H1 (cell line): ENCODE results near the gene AREG. TPM values are rescaled to one million over a fixed set of nuclear protein-coding genes. Genes with fewer than 3 reads are reported as not detected.

Experiments
- CTCF ChIA-PET: fragments of 300-600 bp; sonication (Branson Sonifier 250); formaldehyde crosslinking; loops from one replicate; lab custom pipeline; 2021; ENCODE audit not compliant: partially characterized antibody; lab: Charles Lee
- POLR2A ChIA-PET: fragments of 300-600 bp; sonication (Branson Sonifier 250); formaldehyde crosslinking; loops from one replicate; lab custom pipeline; 2021; ENCODE audit warnings: inconsistent platforms; ENCODE audit not compliant: partially characterized antibody; lab: Charles Lee
- DNase-seq, 2 experiments: peaks; one replicate each; pipeline versions ENCODE4 v3.0.0 to v3.0.0-alpha.2; 2010 to 2022; ENCODE audit warnings: low spot score in 2 of 2, low read depth in 1 of 2, mixed read lengths in 1 of 2
- FAIRE-seq: peaks from 2 replicates; lab custom pipeline; 2011; peaks lifted over from hg19 to GRCh38; lab: Jason Lieb, UNC
- H2AFZ ChIP-seq: 2 replicates; pipeline ENCODE4 v1.8.1; 2012; ENCODE audit warnings: low read length, inconsistent platforms
- H2AK5ac ChIP-seq: 2 replicates; pipeline ENCODE4 v1.6.1; 2013; ENCODE audit warnings: low read depth, low read length
- H2BK120ac ChIP-seq: replicated peaks from 2 replicates; pipeline ENCODE3; 2013; ENCODE audit warnings: low read depth, low read length, inconsistent platforms
- H2BK12ac ChIP-seq: 2 replicates; pipeline ENCODE4 v1.6.1; 2013; ENCODE audit warnings: low read depth, low read length
- H2BK15ac ChIP-seq: 2 replicates; pipeline ENCODE4 v1.6.1; 2013; ENCODE audit warnings: low read length
- H2BK20ac ChIP-seq: 2 replicates; pipeline ENCODE4 v1.6.1; 2013; ENCODE audit warnings: low read length
- H2BK5ac ChIP-seq: 2 replicates; pipeline ENCODE4 v1.6.1; 2013; ENCODE audit warnings: low read depth, low read length
- H3K14ac ChIP-seq: 2 replicates; pipeline ENCODE4 v1.6.1; 2013; ENCODE audit warnings: inconsistent platforms; ENCODE audit not compliant: insufficient read length
- H3K18ac ChIP-seq: 2 replicates; pipeline ENCODE4 v1.6.1; 2013; ENCODE audit warnings: low read length; ENCODE audit errors: extremely low read depth
- H3K23ac ChIP-seq: 2 replicates; pipeline ENCODE4 v1.6.1; 2013; ENCODE audit warnings: inconsistent platforms; ENCODE audit not compliant: insufficient read length
- H3K23me2 ChIP-seq: 2 replicates; pipeline ENCODE4 v1.6.1; 2013; ENCODE audit warnings: low read depth, low read length
- H3K27ac ChIP-seq: 2 replicates; pipeline ENCODE4 v1.6.1; 2011; ENCODE audit warnings: low read depth, low read length, inconsistent platforms
- H3K27me3 ChIP-seq, 4 experiments: replicated peaks in 1 of 4; 1 replicate in 1 of 4; 2 replicates in 3 of 4; pipeline versions ENCODE4 v1.6.1 to v1.8.1; 2011 to 2013; ENCODE audit warnings: low read length in 3 of 4, mild to moderate bottlenecking in 3 of 4, inconsistent platforms in 2 of 4, mixed read lengths in 2 of 4, moderate library complexity in 1 of 4; ENCODE audit not compliant: control insufficient read depth in 3 of 4, insufficient read depth in 3 of 4; ENCODE audit errors: extremely low read depth in 1 of 4
- H3K36me3 ChIP-seq, 4 experiments: 2 replicates each; pipeline versions ENCODE4 v1.6.1 to v1.8.1; 2011 to 2013; ENCODE audit warnings: mild to moderate bottlenecking in 4 of 4, low read length in 3 of 4, moderate library complexity in 2 of 4, control low read depth in 1 of 4, inconsistent platforms in 1 of 4; ENCODE audit not compliant: insufficient read depth in 4 of 4, control insufficient read depth in 2 of 4
- H3K4ac ChIP-seq: replicated peaks from 2 replicates; pipeline ENCODE3; 2013; ENCODE audit warnings: low read length, low read depth, mixed read lengths, inconsistent platforms; ENCODE audit not compliant: insufficient read length
- H3K4me1 ChIP-seq, 4 experiments: replicated peaks in 1 of 4; 1 replicate in 1 of 4; 2 replicates in 3 of 4; pipeline versions ENCODE4 v1.6.1 to v1.8.1; 2011 to 2013; ENCODE audit warnings: low read length in 3 of 4, inconsistent platforms in 2 of 4, mixed read lengths in 1 of 4; ENCODE audit not compliant: insufficient read depth in 4 of 4, control insufficient read depth in 3 of 4
- H3K4me2 ChIP-seq, 2 experiments: 2 replicates each; pipeline versions ENCODE4 v1.6.1 to v1.8.1; 2011 to 2013; ENCODE audit warnings: low read depth in 2 of 2, low read length in 2 of 2, control low read depth in 1 of 2, inconsistent platforms in 1 of 2, mild to moderate bottlenecking in 1 of 2; ENCODE audit not compliant: insufficient read depth in 1 of 2
- H3K4me3 ChIP-seq, 4 experiments: fragments of 200-600, 300-600 bp in 1 of 4; sonication (generic), shearing (Covaris generic), sonication (Bioruptor Twin) in 1 of 4; 2 replicates each; pipeline versions ENCODE4 v1.5.1 to v1.8.1; 2011 to 2016; ENCODE audit warnings: low read length in 4 of 4, low read depth in 3 of 4, control low read depth in 2 of 4, inconsistent platforms in 2 of 4, mild to moderate bottlenecking in 2 of 4, mixed read lengths in 1 of 4, moderate library complexity in 1 of 4; ENCODE audit not compliant: insufficient read depth in 2 of 4; ENCODE audit errors: extremely low read depth in 1 of 4
- H3K56ac ChIP-seq: replicated peaks from 2 replicates; pipeline ENCODE3; 2013; ENCODE audit warnings: low read depth, mild to moderate bottlenecking, mixed read lengths, low read length, inconsistent platforms; ENCODE audit not compliant: insufficient read length
- H3K79me1 ChIP-seq: 2 replicates; pipeline ENCODE4 v1.6.1; 2013; ENCODE audit warnings: low read depth, low read length, control low read depth
- H3K79me2 ChIP-seq, 2 experiments: 2 replicates each; pipeline versions ENCODE4 v1.6.1 to v1.8.1; 2012 to 2013; ENCODE audit warnings: low read length in 2 of 2, mild to moderate bottlenecking in 2 of 2, inconsistent platforms in 1 of 2; ENCODE audit not compliant: insufficient read depth in 2 of 2, control insufficient read depth in 1 of 2
- H3K9ac ChIP-seq, 4 experiments: replicated peaks in 1 of 4; 1 replicate in 1 of 4; 2 replicates in 3 of 4; pipeline versions ENCODE4 v1.6.1 to v1.8.1; 2011 to 2013; ENCODE audit warnings: low read depth in 3 of 4, low read length in 3 of 4, control low read depth in 2 of 4, mild to moderate bottlenecking in 2 of 4, moderate library complexity in 2 of 4, inconsistent platforms in 1 of 4; ENCODE audit errors: extremely low read depth in 1 of 4
- H3K9me3 ChIP-seq, 2 experiments: 2 replicates each; pipeline versions ENCODE4 v1.6.1 to v1.8.1; 2012 to 2013; ENCODE audit warnings: mild to moderate bottlenecking in 2 of 2, moderate library complexity in 2 of 2, control low read depth in 1 of 2, inconsistent platforms in 1 of 2, low read depth in 1 of 2, low read length in 1 of 2, mixed read lengths in 1 of 2; ENCODE audit not compliant: insufficient read depth in 2 of 2
- H4K20me1 ChIP-seq, 2 experiments: replicated peaks in 1 of 2; 2 replicates each; pipeline versions ENCODE3 to v1.8.1; 2011 to 2013; ENCODE audit warnings: inconsistent platforms in 2 of 2, low read length in 2 of 2, mild to moderate bottlenecking in 1 of 2; ENCODE audit not compliant: insufficient read depth in 2 of 2, control insufficient read depth in 1 of 2
- H4K5ac ChIP-seq: 2 replicates; pipeline ENCODE4 v1.6.1; 2013; ENCODE audit warnings: low read length, low read depth, mixed read lengths, inconsistent platforms; ENCODE audit not compliant: insufficient read length
- H4K8ac ChIP-seq: 2 replicates; pipeline ENCODE4 v1.8.0; 2013; ENCODE audit warnings: mild to moderate bottlenecking, moderate library complexity, low read length, inconsistent platforms; ENCODE audit not compliant: insufficient read depth; ENCODE audit errors: extremely low read depth
- H4K91ac ChIP-seq: replicated peaks from 2 replicates; pipeline ENCODE3; 2013; ENCODE audit warnings: low read length, mixed read lengths, inconsistent platforms; ENCODE audit not compliant: insufficient read length
- BCL11A ChIP-seq, 2 experiments: IDR thresholded peaks; one replicate each; pipeline ENCODE4 v1.6.1; 2011; ENCODE audit warnings: low read depth in 2 of 2, low read length in 2 of 2, mild to moderate bottlenecking in 2 of 2
- CBX5 ChIP-seq: fragments of 300-800, 300-1000 bp; sonication (generic); IDR thresholded peaks from 2 replicates; pipeline ENCODE4 v1.7.1; 2016; ENCODE audit warnings: antibody characterized with exemption, low read length, low read depth
- CTBP2 ChIP-seq: IDR thresholded peaks from 2 replicates; pipeline ENCODE4 v1.7.0; 2011; ENCODE audit warnings: borderline replicate concordance, mild to moderate bottlenecking, moderate library complexity, mixed read lengths, low read length; ENCODE audit not compliant: insufficient read depth, insufficient read length
- GABPA ChIP-seq: IDR thresholded peaks from 2 replicates; pipeline ENCODE4 v1.6.1; 2011; ENCODE audit warnings: mild to moderate bottlenecking, low read length, moderate library complexity, borderline replicate concordance; ENCODE audit not compliant: insufficient read depth
- POLR2AphosphoS5 ChIP-seq: IDR thresholded peaks from 2 replicates; pipeline ENCODE4 v1.6.1; 2011; ENCODE audit warnings: low read depth, low read length
- POU5F1 ChIP-seq: IDR thresholded peaks from 2 replicates; pipeline ENCODE4 v1.6.1; 2011; ENCODE audit warnings: low read depth, mild to moderate bottlenecking, low read length, moderate library complexity
- RNF2 ChIP-seq: fragments of 200-900, 300-1000 bp; sonication (generic); IDR thresholded peaks from 2 replicates; pipeline ENCODE4 v1.7.1; 2016; ENCODE audit warnings: borderline replicate concordance, low read depth, mild to moderate bottlenecking, antibody characterized with exemption, low read length; ENCODE audit not compliant: poor library complexity, severe bottlenecking; ENCODE audit errors: missing control alignments
- RXRA ChIP-seq: IDR thresholded peaks from 2 replicates; pipeline ENCODE4 v1.6.1; 2011; ENCODE audit warnings: low read depth, mild to moderate bottlenecking, low read length, moderate library complexity; ENCODE audit not compliant: insufficient read depth
- SP4 ChIP-seq: IDR thresholded peaks from 2 replicates; pipeline ENCODE4 v1.6.1; 2012; ENCODE audit warnings: low read length, inconsistent platforms
- TAF1 ChIP-seq: IDR thresholded peaks from 2 replicates; pipeline ENCODE4 v1.6.1; 2011; ENCODE audit warnings: mild to moderate bottlenecking, low read depth, low read length
- WGBS, 2 experiments: shearing (Covaris generic) in 1 of 2; methylation state at CpG; one replicate each; pipeline versions ENCODE4 v1.1.6 to v1.1.7; 2013 to 2015; ENCODE audit warnings: low lambda C conversion rate in 2 of 2, mixed read lengths in 2 of 2, inconsistent platforms in 1 of 2, low coverage in 1 of 2, missing lambda C conversion rate in 1 of 2; ENCODE audit not compliant: insufficient replicate concordance in 2 of 2, insufficient coverage in 1 of 2, insufficient read length in 1 of 2; ENCODE audit errors: extremely low coverage in 1 of 2, missing lambda C conversion rate in 1 of 2; 5-methylcytosine and 5-hydroxymethylcytosine counted together
- long read RNA-seq, 2 experiments: library from RNA in 1 of 2; library from capped mRNA in 1 of 2; stranded (forward); transcript quantifications; one replicate each; pipeline ENCODE4 v2.0.0, GENCODE V29; 2021; ENCODE audit warnings: inconsistent platforms in 1 of 2
- polyA minus RNA-seq, 3 experiments: library from RNA; depleted of rRNA, polyadenylated mRNA; stranded (reverse); fragments of >200 nt; gene quantifications; 1 replicate in 2 of 3; 2 replicates in 1 of 3; pipeline ENCODE4 v1.2.3, GENCODE V29; 2011
- polyA plus RNA-seq, 7 experiments: library from polyadenylated mRNA; depleted of rRNA in 3 of 7; stranded (reverse) in 5 of 7; unstranded in 2 of 7; fragments of >200 nt in 5 of 7; fragments of 200-250 nt in 2 of 7; gene quantifications; 1 replicate in 5 of 7; 2 replicates in 1 of 7; 4 replicates in 1 of 7; pipeline versions ENCODE4 v1.2.1 to v1.2.3, GENCODE V29; 2011 to 2013; ENCODE audit warnings: missing spikeins in 2 of 7, mixed read lengths in 2 of 7
- total RNA-seq: library from RNA; stranded (reverse); fragmentation: NEBNext Ultra II Directional; extraction: Animal tissue kit (Norgen Biotek cat#: 25700); gene quantifications from 2 replicates; pipeline ENCODE4 v1.2.1, GENCODE V29; 2021

The AREG gene
- total RNA-seq: not detected in 2 replicates
- polyA plus RNA-seq (2011; rRNA removed): not detected in 2 replicates
- not detected for polyA plus RNA-seq (2011; cell fraction: cytosol; rRNA removed)
- polyA plus RNA-seq (2011; cell fraction: nucleus; rRNA removed): not detected
- not detected in 4 replicates for polyA plus RNA-seq (2012, experiment 1 of 2)
- not detected for polyA plus RNA-seq (2012, experiment 2 of 2)
- 0.51 TPM for polyA plus RNA-seq (2013, experiment 1 of 2)
- 0.52 TPM for polyA plus RNA-seq (2013, experiment 2 of 2)
- polyA minus RNA-seq (2011; rRNA and poly(A)+ RNA removed): not detected in 2 replicates
- polyA minus RNA-seq (2011; cell fraction: cytosol; rRNA and poly(A)+ RNA removed): not detected
- not detected for polyA minus RNA-seq (2011; cell fraction: nucleus; rRNA and poly(A)+ RNA removed)
- long read RNA-seq, experiment 1: 0 reads
- long read RNA-seq, experiment 2: 0 reads

- peak; percentile 44 to 78 for DNase-seq
- H3K23me2 ChIP-seq: peaks cover 8% of the 10 kb centered on the region; the same call in 1 of the 2 replicates
- no peak within 1 kb of the TSS for H4K8ac ChIP-seq
- FAIRE-seq: peak; percentile 75
- peaks cover 0 to 17% (median 7%) of the 10 kb centered on the region in 4 experiments; a peak in 6 of 7 replicates for H3K27me3 ChIP-seq
- no peak within 1 kb of the TSS for H2BK20ac ChIP-seq
- H2BK5ac ChIP-seq: no peak within 1 kb of the TSS
- WGBS, 2 experiments: 4% methylated on average over 64 of the region's 64 CpGs; no CpG with 5 or more reads in 1 of the 2 experiments
- H4K5ac ChIP-seq: no peak within 1 kb of the TSS
- H3K9ac ChIP-seq: peak within 1 kb of the TSS in 1 of 4 experiments; percentile 37; a peak in 1 of 7 replicates
- no peaks in the 10 kb centered on the region; a peak in 2 of 7 replicates for H3K4me1 ChIP-seq
- H2BK12ac ChIP-seq: no peak within 1 kb of the TSS
- H4K91ac ChIP-seq: no peak within 1 kb of the TSS
- no peaks in the 10 kb centered on the region for H3K79me2 ChIP-seq
- no peak within 1 kb of the TSS for H3K23ac ChIP-seq
- H3K79me1 ChIP-seq: no peaks in the 10 kb centered on the region
- H3K56ac ChIP-seq: no peak within 1 kb of the TSS
- no peak within 1 kb of the TSS for H2AK5ac ChIP-seq
- H3K14ac ChIP-seq: no peak within 1 kb of the TSS
- ChIA-PET CTCF (interaction anchor here (0.6 to 1.7 kb wide), 19 partner anchors 9 to 688 kb away, joined by 3 to 7 read pairs (median 3); no protein-coding TSS in a partner anchor), POLR2A (interaction anchor here (0.9 to 1.1 kb wide), 2 partner anchors 9 kb away, joined by 3 to 4 read pairs; no protein-coding TSS in a partner anchor)
- no peaks in the 10 kb centered on the region for H3K9me3 ChIP-seq
- no peak within 1 kb of the TSS for H2BK15ac ChIP-seq
- peak within 1 kb of the TSS; percentile 7 to 63 (median 46) for H3K4me3 ChIP-seq
- H3K18ac ChIP-seq: no peak within 1 kb of the TSS
- no peak within 1 kb of the TSS for H3K27ac ChIP-seq
- no peaks in the 10 kb centered on the region for H3K36me3 ChIP-seq
- H3K4ac ChIP-seq: no peak within 1 kb of the TSS
- H3K4me2 ChIP-seq: peak within 1 kb of the TSS; percentile 69 to 84
- no peaks in the 10 kb centered on the region for H4K20me1 ChIP-seq
- H2AFZ ChIP-seq: peak within 1 kb of the TSS; percentile 88
- no peak within 1 kb of the TSS for H2BK120ac ChIP-seq
- TF ChIP-seq CTBP2 (no peak), TAF1 (0 out of 2 replicates have a peak, but pooled peaks have one; percentile 19), BCL11A (IDR thresholded peaks at IDR 0.05; ENCODE audit: low read depth in 2 of 2, low read length in 2 of 2) (no peak), RNF2 (no peak), POU5F1 (no peak), SP4 (no peak), POLR2AphosphoS5 (no peak), CBX5 (no peak), GABPA (no peak), RXRA (no peak)
Observed at GRCh38 chr4:74444891-74445642, at the start of gene AREG. Gene AREG, plus strand, starts transcription at chr4:74445136. Its CDS starts 210 bp downstream, at chr4:74445346.
